Forelimb muscle (tissue), 1 donor: Measurements from ENCODE around the gene ANTXR1. TPM values are rescaled to one million over a fixed set of nuclear protein-coding genes. Genes with fewer than 3 reads are reported as not detected.
A peak's percentile ranks its signal among the peaks of the same experiment; 100 is the strongest.
"Not testable (repeated sequence)": the region's sequence is repeated elsewhere in the genome, so short reads cannot be mapped to it uniquely, and the experiment has no call there.

Experiments used
- DNase-seq: peaks from one replicate; pipeline ENCODE4 v3.0.0-alpha.2; 2013; ENCODE audit warnings: low read depth
- polyA plus RNA-seq: library from polyadenylated mRNA; unstranded; fragments of 120-200 nt; gene quantifications from one replicate; pipeline ENCODE4 v1.2.1, GENCODE V29; 2013; ENCODE audit not compliant: insufficient read length

Gene ANTXR1
- polyA plus RNA-seq, 1 donor: 123 TPM

- DNase-seq: no peak
These were observed 214.7 kb downstream of the ANTXR1 start for GRCh38 chr2:69227716-69228115.

GRCh38 chr2:69230946-69231345 is 218.0 kb downstream of the ANTXR1 start:
- DNase-seq: not testable (repeated sequence)

DNA sequence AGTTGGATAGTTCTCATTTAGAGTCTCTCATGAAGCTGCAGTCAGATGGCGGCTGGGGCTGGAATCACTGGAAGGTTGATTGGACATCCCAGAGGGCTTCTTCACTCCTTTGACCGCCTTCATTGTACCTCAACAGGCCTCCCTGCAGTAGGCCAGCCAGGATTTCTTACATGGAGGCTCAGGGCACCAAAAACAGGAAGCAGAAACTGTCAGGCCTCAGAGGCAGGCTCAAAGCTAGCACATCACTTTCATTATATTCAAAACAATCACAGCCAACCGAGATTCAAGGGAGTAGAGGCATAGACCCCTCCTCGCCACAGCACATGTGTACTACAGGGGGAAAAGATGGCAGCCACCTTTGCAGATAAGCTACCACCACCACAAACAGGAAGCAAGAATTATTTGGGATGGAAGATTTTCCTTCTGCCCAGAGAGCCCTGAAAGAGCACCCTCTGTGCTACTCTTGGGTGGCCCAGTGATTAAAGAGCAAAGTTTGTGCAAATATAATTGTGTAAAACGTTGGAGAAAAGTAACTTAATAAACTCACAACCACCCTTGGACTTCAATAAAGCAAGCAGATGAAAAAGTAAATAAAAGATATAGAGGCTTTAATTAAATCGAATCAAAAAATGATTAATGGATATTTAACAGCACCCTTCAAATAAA is 218.8 kb downstream of the ANTXR1 start:
- DNase-seq: no peak

DNA sequence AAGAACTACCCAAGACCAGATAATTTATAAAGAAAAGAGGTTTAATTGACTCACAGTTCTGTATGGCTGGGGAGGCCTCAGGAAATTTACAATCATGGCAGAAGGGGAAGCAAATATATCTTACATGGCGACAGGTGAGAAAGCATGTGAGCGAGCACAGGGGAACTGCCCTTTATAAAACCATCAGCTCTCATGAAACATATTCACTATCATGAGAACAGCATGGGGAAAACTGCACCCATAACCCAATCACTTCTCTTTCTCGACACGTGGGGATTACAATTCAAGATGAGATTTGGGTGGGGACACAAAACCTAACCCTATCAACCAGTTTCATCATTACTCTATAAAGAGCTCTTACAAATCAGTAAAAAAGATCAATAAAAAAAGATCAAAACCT is 222.9 kb downstream of the ANTXR1 start:
- not testable (repeated sequence) for DNase-seq

- DNase-seq: no peak
These were observed 224.2 kb downstream of the ANTXR1 start for GRCh38 chr2:69237070-69237670.

- DNase-seq: no peak
These were observed 225.6 kb downstream of the ANTXR1 start for GRCh38 chr2:69238449-69239031.

DNA sequence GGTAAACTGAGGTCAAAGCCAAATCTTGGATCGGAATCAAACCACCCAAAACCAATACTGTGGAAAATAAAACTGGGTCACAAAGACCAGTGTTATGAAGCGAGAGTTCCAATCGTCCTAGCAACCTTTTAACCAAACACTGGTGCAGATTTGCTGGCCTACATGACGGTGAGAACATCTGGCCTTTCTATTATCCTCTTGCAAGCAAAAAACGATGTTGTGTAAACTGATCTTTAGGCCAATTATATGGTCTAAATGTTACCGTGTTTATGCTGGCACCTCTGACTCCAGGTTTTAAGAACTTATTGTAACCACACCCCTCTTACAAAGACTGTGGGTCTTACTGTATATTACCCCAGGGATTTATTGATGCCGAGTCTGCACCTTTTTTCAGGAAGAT is 228.1 kb downstream of the ANTXR1 start:
- DNase-seq: peak; percentile 83

- no peak for DNase-seq
These were observed 228.9 kb downstream of the ANTXR1 start for GRCh38 chr2:69241664-69242514.

GRCh38 chr2:69242651-69243051 is 229.7 kb downstream of the ANTXR1 start:
- no peak for DNase-seq

DNA sequence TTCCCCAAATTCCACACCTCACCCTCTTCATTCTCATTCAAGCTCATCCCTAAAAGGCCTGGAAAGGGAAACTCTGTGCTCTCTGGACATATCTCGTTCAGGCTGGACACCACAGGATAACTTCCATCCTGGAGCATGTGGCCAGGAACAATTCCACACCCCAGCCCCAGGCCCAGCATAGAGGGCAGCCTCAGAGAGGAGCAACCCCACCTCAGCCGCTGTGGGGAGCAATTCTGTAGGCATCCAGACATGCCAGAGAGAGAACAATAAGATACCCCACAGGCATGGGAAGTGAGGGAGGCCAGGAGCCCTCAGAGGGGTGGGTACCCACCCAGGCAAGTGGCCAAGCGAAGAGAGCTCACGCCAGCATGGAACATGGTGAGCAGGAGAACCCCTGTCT is 230.7 kb downstream of the ANTXR1 start:
- no peak for DNase-seq

GRCh38 chr2:69244882-69245281 is 231.9 kb downstream of the ANTXR1 start:
- no peak for DNase-seq

- DNase-seq: no peak
These were observed 234.6 kb downstream of the ANTXR1 start for GRCh38 chr2:69247583-69247982.

GRCh38 chr2:69248232-69248631 is 235.3 kb downstream of the ANTXR1 start:
- DNase-seq: no peak

GRCh38 chr2:69250981-69251380 is 238.0 kb downstream of the ANTXR1 start:
- DNase-seq: no peak

DNA sequence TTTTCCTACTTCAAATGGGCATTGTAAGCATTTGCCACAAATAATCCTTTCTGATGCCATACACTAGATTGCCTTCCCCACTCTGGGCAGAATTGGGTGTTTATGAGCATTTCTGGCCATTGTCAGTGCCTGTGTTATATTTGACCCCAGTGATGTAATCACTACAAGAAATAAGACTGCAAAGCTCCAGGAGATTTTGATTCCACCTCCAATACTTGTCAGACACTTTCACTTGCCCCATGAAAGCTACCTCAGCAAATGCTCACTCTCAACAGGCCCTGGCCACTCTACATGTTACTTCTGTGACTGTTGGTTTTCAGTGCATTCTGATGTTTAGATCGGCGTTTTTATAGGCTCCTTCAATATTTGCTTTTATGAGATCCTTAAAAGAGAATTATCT is 239.0 kb downstream of the ANTXR1 start:
- no peak for DNase-seq

- DNase-seq: no peak
These were observed 240.1 kb downstream of the ANTXR1 start for GRCh38 chr2:69253112-69253511.

- DNase-seq: no peak
These were observed 240.8 kb downstream of the ANTXR1 start for GRCh38 chr2:69253611-69254301.

DNA sequence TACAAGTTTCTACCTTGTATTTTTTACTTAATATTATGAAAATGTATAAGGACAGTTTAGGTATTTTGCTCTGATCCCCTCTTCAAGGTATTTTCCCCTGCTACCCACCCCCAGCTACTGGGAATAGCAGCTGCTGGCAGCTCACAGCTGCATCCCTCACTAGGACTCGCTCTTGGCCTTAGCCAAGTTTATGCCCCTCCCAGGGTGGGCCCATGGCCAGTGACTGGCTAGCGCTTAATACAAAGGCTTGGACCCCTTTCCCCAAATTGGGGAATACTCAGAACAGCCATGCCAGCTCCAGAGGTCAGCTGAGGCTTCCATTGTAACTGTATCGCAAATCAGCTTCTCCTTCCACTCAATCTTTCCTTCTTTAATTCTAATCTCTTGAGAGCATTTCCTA is 242.8 kb downstream of the ANTXR1 start:
- no peak for DNase-seq

DNA sequence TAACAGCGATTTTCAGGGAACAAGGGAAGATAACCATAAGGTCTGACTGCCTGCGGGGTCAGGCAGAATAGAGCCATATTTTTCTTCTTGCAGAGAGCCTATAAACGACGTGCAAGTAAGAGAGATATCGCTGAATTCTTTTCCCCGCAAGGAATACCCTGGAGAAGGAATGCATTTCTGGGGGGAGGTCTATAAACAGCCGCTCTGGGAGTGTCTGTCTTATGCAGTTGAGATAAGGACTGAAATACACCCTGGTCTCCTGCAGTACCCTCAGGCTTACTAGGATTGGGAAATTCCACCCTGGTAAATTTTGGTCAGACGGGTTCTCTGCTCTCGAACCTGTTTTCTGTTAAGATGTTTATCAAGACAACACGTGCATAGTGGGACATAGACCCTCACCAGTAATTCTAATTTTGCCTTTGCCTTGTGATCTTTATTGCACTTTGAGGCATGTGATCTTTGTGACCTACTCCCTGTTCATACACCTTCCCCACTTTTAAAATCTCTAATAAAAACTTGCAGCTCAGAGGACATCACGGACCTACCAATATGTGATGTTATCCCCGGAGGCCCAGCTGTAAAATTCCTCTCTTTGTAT is 247.1 kb downstream of the ANTXR1 start:
- not testable (repeated sequence) for DNase-seq

DNA sequence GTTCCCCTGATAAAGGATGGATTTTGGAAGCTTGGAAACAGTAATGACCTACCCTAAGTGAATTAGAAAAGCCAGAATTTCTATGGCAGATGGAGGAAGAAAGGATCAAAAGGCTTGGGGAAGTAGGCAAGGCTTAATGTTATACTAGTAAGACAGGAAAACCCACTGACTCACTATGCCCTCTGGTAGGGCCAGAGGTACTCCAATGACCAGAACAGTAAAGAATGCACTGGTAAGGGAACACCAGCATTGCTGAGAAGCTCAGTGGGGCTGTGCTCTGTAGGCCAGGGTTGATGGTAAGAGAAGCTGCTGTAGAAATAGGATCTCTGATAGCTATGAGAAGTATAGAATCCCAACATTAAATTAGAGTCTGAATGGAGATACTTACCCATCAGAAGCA is 247.7 kb downstream of the ANTXR1 start:
- DNase-seq: no peak

DNA sequence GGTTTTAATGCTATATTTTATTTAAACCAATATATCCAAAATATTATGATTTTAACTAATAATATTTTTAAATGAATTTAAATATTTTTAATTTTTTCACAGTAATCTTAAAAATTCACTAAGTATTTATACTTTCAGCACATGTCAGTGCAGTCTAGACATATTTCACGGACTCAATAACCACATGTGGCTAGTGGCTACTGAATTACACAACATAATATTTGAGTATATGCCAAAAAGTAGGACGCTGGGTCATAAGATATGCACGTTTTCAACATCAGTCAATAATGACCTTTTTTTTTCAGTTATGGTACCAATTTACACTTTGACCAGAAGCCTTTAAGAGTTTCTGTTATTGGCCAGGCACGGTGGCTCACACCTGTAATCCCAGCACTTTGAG is 256.4 kb downstream of the ANTXR1 start:
- DNase-seq: no peak
